ENCODE measurements around the gene SGCE. TPM values are rescaled to one million over a fixed set of nuclear protein-coding genes. Genes with fewer than 3 reads are reported as not detected.
A peak's percentile ranks its signal among the peaks of the same experiment; 100 is the strongest.

The SGCE gene
- total RNA-seq, 1 donor from 2014 or later, result 39.8 TPM

GRCh38 chr7:94578614-94579013 lies 77.3 kb downstream of the SGCE start:
- no peak overlapping the region for H3K4me3 Mint-ChIP-seq
- no peaks in the 10 kb centered on the region for H3K27me3 Mint-ChIP-seq
- no peak overlapping the region for H3K27ac Mint-ChIP-seq
- H3K36me3 Mint-ChIP-seq, result peaks cover 27% of the 10 kb centered on the region
- DNase-seq (ENCODE audit: extremely low spot score, unreplicated experiment), result no peak
- H3K9me3 Mint-ChIP-seq, result peaks cover 19% of the 10 kb centered on the region
- H3K4me1 Mint-ChIP-seq (ENCODE audit: unreplicated experiment), result no peaks in the 10 kb centered on the region
- TF ChIP-seq, protein P1, sequence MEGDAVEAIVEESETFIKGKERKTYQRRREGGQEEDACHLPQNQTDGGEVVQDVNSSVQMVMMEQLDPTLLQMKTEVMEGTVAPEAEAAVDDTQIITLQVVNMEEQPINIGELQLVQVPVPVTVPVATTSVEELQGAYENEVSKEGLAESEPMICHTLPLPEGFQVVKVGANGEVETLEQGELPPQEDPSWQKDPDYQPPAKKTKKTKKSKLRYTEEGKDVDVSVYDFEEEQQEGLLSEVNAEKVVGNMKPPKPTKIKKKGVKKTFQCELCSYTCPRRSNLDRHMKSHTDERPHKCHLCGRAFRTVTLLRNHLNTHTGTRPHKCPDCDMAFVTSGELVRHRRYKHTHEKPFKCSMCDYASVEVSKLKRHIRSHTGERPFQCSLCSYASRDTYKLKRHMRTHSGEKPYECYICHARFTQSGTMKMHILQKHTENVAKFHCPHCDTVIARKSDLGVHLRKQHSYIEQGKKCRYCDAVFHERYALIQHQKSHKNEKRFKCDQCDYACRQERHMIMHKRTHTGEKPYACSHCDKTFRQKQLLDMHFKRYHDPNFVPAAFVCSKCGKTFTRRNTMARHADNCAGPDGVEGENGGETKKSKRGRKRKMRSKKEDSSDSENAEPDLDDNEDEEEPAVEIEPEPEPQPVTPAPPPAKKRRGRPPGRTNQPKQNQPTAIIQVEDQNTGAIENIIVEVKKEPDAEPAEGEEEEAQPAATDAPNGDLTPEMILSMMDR (conservative IDR thresholded peaks at IDR 0.05), result no peak

DNA sequence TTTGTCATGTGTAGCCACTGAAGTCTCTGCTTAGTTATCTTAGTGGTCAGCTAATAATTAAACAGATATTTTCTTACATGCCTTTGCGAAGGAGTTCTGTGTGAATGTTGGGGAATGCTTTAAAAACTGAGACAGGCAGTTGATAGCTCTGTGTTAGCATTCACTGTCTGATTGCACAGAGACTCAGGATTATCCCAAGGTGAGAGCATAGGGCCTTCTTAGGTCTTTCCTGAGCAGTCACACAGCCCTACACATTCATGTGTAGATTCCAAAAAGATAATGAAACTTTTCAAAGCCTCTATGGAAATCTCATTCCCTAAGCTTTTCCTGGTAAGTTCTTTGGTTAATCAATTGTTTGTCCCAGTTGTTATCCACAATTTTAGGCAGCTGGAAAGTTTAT lies 78.6 kb downstream of the SGCE start:
- no peak overlapping the region for H3K4me3 Mint-ChIP-seq
- DNase-seq (ENCODE audit: extremely low spot score, unreplicated experiment), result no peak
- peaks cover 19% of the 10 kb centered on the region for H3K9me3 Mint-ChIP-seq
- H3K27me3 Mint-ChIP-seq, result no peaks in the 10 kb centered on the region
- H3K36me3 Mint-ChIP-seq, result peaks cover 32% of the 10 kb centered on the region
- H3K27ac Mint-ChIP-seq, result no peak overlapping the region
- TF ChIP-seq, protein P1 (conservative IDR thresholded peaks at IDR 0.05), result no peak
- no peaks in the 10 kb centered on the region for H3K4me1 Mint-ChIP-seq (ENCODE audit: unreplicated experiment)

DNA sequence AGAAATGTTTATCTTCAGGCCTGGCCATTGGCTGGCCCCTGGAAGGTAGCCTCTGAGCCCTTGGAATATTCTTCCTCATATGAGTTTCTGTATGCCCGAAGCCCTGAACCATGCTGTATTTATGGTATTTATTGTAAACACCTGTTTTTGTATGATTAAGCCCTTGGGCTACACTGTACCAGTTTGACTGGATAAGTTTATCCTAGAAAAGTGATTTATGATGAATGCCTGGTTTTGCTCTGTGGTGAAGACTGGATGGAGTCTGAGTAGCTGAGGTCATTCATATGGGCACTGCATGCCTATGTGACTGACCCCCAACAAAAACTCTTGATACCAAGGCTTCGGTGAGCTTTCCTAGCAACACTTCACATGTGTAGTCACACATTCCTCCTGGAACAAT lies 79.6 kb downstream of the SGCE start:
- Mint-ChIP-seq H3K4me1 (ENCODE audit: unreplicated experiment) (no peaks in the 10 kb centered on the region), H3K27ac (peak overlapping the region; percentile 42), H3K36me3 (peaks cover 33% of the 10 kb centered on the region), H3K27me3 (no peaks in the 10 kb centered on the region), H3K4me3 (peak overlapping the region; percentile 12), H3K9me3 (peaks cover 19% of the 10 kb centered on the region)
- TF ChIP-seq, protein P1 (conservative IDR thresholded peaks at IDR 0.05), result no peak
- DNase-seq (ENCODE audit: extremely low spot score, unreplicated experiment), result no peak

GRCh38 chr7:94575646-94576045 lies 80.3 kb downstream of the SGCE start:
- Mint-ChIP-seq H3K4me1 (ENCODE audit: unreplicated experiment) (no peaks in the 10 kb centered on the region), H3K27ac (no peak overlapping the region), H3K27me3 (no peaks in the 10 kb centered on the region), H3K36me3 (peaks cover 33% of the 10 kb centered on the region), H3K9me3 (peaks cover 19% of the 10 kb centered on the region), H3K4me3 (no peak overlapping the region)
- no peak for DNase-seq (ENCODE audit: extremely low spot score, unreplicated experiment)
- TF ChIP-seq, protein P1 (conservative IDR thresholded peaks at IDR 0.05), result no peak

DNA sequence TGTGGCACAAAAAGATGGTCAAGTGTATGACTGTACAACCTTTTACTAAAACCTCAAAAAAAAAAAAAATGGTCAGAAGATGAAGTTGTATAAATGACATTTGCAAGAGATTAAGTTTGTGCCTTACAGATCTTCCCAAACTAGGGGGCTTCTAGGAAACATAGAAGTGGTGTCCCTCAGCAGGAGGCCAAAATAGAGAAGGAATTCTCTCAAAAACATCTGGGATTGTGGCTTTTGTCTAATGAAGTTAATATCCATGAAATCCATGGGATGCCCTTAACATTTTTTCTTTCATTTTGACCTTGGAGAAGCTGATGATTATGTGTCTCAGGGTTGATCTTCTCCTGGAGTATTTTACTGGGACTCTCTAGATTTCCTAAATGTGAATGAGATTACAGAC lies 84.1 kb downstream of the SGCE start:
- peaks cover 15% of the 10 kb centered on the region for H3K9me3 Mint-ChIP-seq
- no peak overlapping the region for H3K4me3 Mint-ChIP-seq
- TF ChIP-seq, protein P1 (conservative IDR thresholded peaks at IDR 0.05), result no peak
- DNase-seq (ENCODE audit: extremely low spot score, unreplicated experiment), result no peak
- peaks cover 30% of the 10 kb centered on the region for H3K36me3 Mint-ChIP-seq
- no peaks in the 10 kb centered on the region for H3K27me3 Mint-ChIP-seq
- no peaks in the 10 kb centered on the region for H3K4me1 Mint-ChIP-seq (ENCODE audit: unreplicated experiment)
- H3K27ac Mint-ChIP-seq, result no peak overlapping the region

- Mint-ChIP-seq H3K27ac (no peak overlapping the region), H3K27me3 (no peaks in the 10 kb centered on the region), H3K4me1 (ENCODE audit: unreplicated experiment) (peaks cover 2% of the 10 kb centered on the region), H3K36me3 (peaks cover 13% of the 10 kb centered on the region), H3K4me3 (no peak overlapping the region), H3K9me3 (peaks cover 13% of the 10 kb centered on the region)
- TF ChIP-seq, protein P1 (conservative IDR thresholded peaks at IDR 0.05), result no peak
- no peak for DNase-seq (ENCODE audit: extremely low spot score, unreplicated experiment)
Measured at GRCh38 chr7:94567396-94567795, 88.5 kb downstream of the SGCE start.
